BE2C (cell line): ENCODE measurements around the gene SDF4.

Experiments
- DNase-seq: peaks from one replicate; pipeline ENCODE4 v3.0.0-alpha.2; 2020
- H3K27me3 ChIP-seq: fragments of 250-450 bp; sonication (Bioruptor Pico); 2 replicates; pipeline ENCODE4 v1.5.1; 2020; ENCODE audit warnings: mild to moderate bottlenecking
- H3K36me3 ChIP-seq: fragments of 250-450 bp; sonication (Bioruptor Pico); 2 replicates; pipeline ENCODE4 v1.5.1; 2020; ENCODE audit warnings: mild to moderate bottlenecking
- H3K4me1 ChIP-seq: fragments of 250-450 bp; sonication (Bioruptor Pico); 2 replicates; pipeline ENCODE4 v1.5.1; 2020
- H3K4me3 ChIP-seq: 2 replicates; pipeline ENCODE4 v1.5.1; 2011; ENCODE audit warnings: low read depth, low read length
- H3K9me3 ChIP-seq: fragments of 250-450 bp; sonication (Bioruptor Pico); 2 replicates; pipeline ENCODE4 v1.5.1; 2020
- TF ChIP-seq, protein P1 (sequence below): IDR thresholded peaks from 2 replicates; pipeline ENCODE4 v1.5.1; 2012; ENCODE audit warnings: mild to moderate bottlenecking, low read depth, low read length

SDF4 gene

DNA sequence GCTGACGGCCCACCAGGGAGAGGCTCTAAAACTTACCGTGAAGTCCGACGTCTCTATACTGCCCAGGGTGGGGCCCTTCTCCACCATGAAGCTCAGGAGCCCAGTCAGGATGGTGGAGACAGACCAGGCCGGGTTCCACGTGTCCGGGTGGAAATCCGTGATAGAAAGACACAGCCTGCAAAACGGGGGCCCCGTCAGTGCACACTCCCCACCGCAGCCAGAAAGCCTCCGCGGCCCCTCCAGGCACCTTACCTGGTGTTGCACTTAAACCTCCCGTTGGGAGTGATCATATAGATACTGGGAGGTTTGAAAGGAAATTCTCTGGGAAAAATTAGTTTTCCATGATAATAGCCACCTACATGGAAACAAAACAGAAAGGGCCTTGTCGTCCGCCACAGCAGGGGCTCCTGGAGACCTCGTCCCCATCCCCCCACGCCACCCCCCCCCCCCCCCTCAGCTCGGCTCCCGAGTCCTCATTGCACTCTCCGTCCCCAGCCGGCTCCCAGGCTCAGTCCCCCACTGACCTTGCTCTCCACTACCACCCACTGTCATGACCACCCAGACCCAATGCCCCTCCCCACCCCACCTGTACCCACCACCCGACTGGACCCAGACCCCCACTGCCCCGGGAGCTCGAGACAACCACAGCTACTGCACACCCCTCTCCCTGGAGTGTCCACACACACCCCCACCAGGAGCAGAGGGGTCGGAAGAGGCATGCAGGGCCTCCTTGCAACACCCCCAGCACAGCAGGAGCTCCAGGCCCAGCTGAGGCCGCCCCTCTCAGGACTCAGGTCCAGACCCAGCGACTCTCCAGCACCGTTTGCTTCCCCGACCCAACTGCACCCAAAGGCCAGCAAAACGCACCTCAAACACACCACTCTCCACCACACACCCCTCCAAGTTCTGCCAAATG, 25.4 kb upstream of the SDF4 start:
- Histone ChIP-seq H3K36me3 (peaks cover 64% of the 10 kb centered on the region), H3K9me3 (no peaks in the 10 kb centered on the region), H3K4me3 (no peak overlapping the region), H3K4me1 (no peaks in the 10 kb centered on the region), H3K27me3 (no peaks in the 10 kb centered on the region)
- DNase-seq, result no peak
- TF ChIP-seq, protein P1, sequence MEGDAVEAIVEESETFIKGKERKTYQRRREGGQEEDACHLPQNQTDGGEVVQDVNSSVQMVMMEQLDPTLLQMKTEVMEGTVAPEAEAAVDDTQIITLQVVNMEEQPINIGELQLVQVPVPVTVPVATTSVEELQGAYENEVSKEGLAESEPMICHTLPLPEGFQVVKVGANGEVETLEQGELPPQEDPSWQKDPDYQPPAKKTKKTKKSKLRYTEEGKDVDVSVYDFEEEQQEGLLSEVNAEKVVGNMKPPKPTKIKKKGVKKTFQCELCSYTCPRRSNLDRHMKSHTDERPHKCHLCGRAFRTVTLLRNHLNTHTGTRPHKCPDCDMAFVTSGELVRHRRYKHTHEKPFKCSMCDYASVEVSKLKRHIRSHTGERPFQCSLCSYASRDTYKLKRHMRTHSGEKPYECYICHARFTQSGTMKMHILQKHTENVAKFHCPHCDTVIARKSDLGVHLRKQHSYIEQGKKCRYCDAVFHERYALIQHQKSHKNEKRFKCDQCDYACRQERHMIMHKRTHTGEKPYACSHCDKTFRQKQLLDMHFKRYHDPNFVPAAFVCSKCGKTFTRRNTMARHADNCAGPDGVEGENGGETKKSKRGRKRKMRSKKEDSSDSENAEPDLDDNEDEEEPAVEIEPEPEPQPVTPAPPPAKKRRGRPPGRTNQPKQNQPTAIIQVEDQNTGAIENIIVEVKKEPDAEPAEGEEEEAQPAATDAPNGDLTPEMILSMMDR, result no peak

GRCh38 chr1:1255611-1256010, 23.8 kb upstream of the SDF4 start:
- TF ChIP-seq, protein P1, result no peak
- no peaks in the 10 kb centered on the region for H3K9me3 ChIP-seq
- no peak for DNase-seq
- H3K4me3 ChIP-seq, result no peak overlapping the region
- H3K4me1 ChIP-seq, result no peaks in the 10 kb centered on the region
- H3K36me3 ChIP-seq, result peaks cover 52% of the 10 kb centered on the region
- no peaks in the 10 kb centered on the region for H3K27me3 ChIP-seq

GRCh38 chr1:1255078-1255477, 23.3 kb upstream of the SDF4 start:
- H3K9me3 ChIP-seq, result no peaks in the 10 kb centered on the region
- H3K36me3 ChIP-seq, result peaks cover 46% of the 10 kb centered on the region
- no peaks in the 10 kb centered on the region for H3K4me1 ChIP-seq
- H3K4me3 ChIP-seq, result no peak overlapping the region
- TF ChIP-seq, protein P1, result no peak
- H3K27me3 ChIP-seq, result no peaks in the 10 kb centered on the region
- DNase-seq, result no peak

GRCh38 chr1:1254667-1254998, 22.8 kb upstream of the SDF4 start:
- H3K27me3 ChIP-seq, result no peaks in the 10 kb centered on the region
- H3K4me1 ChIP-seq, result no peaks in the 10 kb centered on the region
- H3K36me3 ChIP-seq, result peaks cover 42% of the 10 kb centered on the region
- no peaks in the 10 kb centered on the region for H3K9me3 ChIP-seq
- no peak for DNase-seq
- TF ChIP-seq, protein P1, result no peak
- no peak overlapping the region for H3K4me3 ChIP-seq

DNA sequence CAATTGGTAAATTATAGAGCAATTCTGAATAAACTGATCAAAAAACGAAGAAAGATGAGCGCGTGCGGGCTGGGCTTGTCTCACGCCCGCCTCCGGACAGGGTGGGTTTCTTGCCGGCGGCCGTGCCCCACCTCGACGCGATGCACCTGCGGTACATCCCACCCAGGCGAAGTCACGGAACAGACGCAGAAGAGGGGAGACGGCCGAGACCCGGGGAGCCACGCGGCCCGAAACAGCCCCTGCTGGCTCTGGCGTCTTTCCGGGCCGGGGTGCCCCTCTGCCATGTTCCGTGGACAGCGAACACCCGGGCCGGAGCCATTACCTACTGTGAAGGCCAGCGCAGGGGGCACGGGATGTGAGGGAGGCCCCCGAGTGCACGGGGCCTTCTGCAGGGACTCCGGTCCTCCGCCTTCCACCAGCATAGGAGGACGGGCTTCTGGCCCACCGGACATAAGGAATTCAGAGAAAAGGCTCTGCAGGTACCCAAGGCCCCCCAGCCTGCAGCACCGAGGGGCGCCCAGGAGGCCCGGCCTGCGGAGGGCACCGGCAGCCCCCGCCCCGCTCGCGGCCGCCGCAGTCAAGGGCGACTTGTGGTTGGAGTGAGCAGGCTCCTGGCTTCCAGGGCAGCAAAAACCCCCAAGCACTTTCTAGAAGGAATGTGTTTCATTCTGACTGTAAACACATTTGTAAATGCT, 22.3 kb upstream of the SDF4 start:
- DNase-seq, result no peak
- TF ChIP-seq, protein P1, result no peak
- peaks cover 42% of the 10 kb centered on the region for H3K36me3 ChIP-seq
- no peaks in the 10 kb centered on the region for H3K27me3 ChIP-seq
- no peaks in the 10 kb centered on the region for H3K4me1 ChIP-seq
- H3K9me3 ChIP-seq, result no peaks in the 10 kb centered on the region
- no peak overlapping the region for H3K4me3 ChIP-seq

GRCh38 chr1:1253314-1253713, 21.5 kb upstream of the SDF4 start:
- Histone ChIP-seq H3K4me3 (no peak overlapping the region), H3K27me3 (no peaks in the 10 kb centered on the region), H3K36me3 (peaks cover 42% of the 10 kb centered on the region), H3K9me3 (no peaks in the 10 kb centered on the region), H3K4me1 (no peaks in the 10 kb centered on the region)
- TF ChIP-seq, protein P1, result no peak
- DNase-seq, result no peak
